Measurements from ENCODE around the gene MAGI2. TPM values are rescaled to one million over a fixed set of nuclear protein-coding genes. Genes with fewer than 3 reads are reported as not detected.
"Not testable (repeated sequence)": the region's sequence is repeated elsewhere in the genome, so short reads cannot be mapped to it uniquely, and the experiment has no call there.

The MAGI2 gene
- total RNA-seq, 1 experiment from 2014 or later = 1.1 TPM

DNA sequence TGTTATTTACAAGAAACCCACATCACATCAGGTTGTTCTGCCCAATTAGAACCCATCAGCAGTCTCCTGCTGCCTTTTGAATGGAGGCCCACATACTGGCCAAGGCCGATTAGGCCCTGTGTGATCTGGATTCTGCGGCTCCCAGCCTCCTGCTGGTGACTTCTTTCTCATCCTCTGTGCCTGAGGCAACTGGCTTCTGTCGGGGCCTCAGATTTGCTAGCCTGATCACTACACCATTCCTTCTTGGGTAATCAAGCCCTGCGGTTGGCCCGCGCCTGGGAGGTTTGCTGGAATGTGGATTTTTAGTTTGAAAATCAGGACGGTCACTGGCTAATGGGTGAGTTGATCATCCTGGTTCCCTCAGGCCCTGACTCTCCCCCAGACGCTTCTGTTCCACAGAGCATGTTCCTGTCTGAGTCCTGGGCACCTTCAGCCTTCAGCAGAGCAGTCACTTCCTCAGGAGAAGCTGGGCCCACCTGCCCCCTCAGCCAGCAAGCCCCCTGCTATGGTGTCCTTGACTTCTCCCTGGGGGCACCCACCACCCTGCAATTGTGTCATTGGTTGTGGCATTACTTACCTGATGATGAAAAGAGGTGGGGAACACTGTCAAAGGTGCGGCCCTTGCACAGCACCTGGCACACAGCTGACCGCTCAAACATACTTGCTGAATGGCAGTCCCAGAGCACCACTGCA lies 1447.3 kb downstream of the MAGI2 start:
- DNase-seq (ENCODE audit: extremely low read depth, low read depth) = no peak

DNA sequence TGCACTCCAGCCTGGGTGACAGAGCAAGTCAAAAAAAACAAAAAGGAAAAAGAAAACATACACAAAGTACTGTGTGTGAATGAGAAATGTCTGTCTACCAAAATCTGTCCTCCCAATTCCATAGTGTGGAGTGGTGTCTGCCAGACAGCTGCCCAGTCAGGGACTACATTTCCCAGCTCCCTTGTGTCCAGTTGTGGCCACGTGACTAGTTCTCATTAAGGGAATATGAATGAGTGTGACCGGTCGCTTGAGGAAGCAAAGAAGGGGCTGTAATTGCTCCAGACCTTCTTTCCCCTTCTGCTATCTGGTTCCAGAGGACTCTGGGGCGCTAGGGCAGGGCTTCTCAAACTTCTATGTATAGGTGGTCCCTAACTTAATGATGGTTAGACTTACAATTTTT lies 1450.8 kb downstream of the MAGI2 start:
- DNase-seq (ENCODE audit: extremely low read depth, low read depth) = no peak

DNA sequence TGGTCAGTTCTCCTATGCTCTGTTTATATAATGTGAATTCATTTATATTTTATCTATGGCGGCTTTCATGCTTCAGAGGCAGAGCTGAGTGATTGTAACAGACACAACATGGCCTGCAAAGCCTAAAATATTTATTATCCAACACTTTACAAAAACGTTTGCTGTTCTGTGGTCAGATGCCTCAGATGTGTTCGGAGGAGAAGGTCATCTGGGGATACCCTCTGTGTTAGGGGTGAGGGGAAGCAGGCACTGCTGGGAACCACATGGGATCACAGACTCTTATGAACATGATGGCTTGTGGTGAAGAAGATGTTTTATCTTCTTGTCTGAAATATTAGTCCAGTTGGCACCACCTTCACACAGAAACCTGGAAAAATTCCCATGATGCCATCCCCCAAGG lies 1451.4 kb downstream of the MAGI2 start:
- no peak for DNase-seq (ENCODE audit: extremely low read depth, low read depth)

DNA sequence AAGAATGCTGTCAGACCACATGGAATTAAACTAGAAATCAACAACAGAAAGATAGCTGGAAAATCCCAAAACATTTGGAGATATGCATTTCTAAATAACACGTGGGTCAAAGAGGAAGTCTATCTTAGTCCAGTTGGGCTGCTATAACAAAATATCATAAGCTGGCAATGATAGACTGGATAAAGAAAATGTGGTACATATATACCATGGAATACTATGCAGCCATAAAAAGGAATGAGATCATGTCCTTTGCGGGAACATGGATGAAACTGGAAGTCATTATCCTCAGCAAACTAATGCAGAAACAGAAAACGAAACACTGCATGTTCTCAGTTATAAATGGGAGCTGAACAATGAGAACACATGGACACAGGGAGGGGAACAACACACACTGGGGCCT lies 1454.3 kb downstream of the MAGI2 start:
- not testable (repeated sequence) for DNase-seq (ENCODE audit: extremely low read depth, low read depth)

DNA sequence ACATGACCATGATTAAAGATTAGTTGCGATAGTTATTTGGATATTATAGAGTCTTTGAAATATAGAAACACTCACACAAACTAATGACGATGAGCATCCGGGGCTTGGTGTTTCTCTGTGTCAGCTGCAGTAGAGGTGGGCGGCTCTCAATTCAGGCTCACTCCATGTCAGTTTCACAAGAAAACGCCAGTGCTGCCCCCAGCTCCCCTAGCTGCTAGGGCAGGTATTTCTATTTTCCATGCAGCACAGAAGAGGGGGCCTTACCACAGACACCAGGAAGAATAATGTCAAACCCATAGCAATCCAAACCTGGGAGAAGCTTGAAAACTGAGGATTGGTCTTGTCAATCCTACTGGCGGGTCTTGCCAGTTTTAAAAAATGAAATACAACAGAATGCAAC lies 1457.8 kb downstream of the MAGI2 start:
- no peak for DNase-seq (ENCODE audit: extremely low read depth, low read depth)

DNA sequence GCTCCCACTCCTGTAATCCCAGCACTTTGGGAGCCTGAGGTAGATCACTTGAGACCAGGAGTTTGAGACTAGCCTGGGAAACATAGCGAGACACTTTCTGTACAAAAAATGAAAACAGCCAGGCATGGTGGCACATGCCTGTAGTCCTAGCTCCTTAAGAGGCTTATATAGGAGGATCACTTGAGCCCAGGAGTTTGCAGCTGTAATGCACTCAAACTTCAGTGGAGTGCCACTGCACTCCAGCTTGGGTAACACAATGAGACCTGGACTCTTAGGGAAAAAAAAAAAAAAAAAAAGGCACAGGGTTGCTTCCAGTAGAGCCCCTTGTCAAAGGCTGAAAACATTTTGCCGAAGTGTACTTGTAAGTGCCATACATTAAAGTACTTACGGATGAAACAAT lies 1459.6 kb downstream of the MAGI2 start:
- DNase-seq (ENCODE audit: extremely low read depth, low read depth) = no peak

DNA sequence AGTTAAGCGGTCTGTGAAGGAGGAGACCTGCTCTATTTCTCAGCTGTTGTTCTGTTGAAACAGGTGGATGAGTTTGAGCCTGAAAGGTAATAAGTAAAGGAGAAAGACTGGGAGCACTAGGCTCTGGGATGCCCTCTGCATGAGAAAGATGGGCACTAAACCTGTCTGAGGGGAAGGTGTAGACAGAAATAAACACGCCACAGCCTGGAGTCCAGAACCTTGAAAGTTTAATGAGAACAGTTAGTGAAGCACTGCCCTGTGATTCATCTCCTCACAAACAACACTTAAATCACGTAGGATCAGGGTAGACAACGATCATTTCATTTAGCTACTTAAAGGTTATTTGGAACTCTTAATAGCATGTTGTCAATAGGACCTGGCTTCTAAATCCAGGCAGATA lies 1461.8 kb downstream of the MAGI2 start:
- DNase-seq (ENCODE audit: extremely low read depth, low read depth) = no peak

DNA sequence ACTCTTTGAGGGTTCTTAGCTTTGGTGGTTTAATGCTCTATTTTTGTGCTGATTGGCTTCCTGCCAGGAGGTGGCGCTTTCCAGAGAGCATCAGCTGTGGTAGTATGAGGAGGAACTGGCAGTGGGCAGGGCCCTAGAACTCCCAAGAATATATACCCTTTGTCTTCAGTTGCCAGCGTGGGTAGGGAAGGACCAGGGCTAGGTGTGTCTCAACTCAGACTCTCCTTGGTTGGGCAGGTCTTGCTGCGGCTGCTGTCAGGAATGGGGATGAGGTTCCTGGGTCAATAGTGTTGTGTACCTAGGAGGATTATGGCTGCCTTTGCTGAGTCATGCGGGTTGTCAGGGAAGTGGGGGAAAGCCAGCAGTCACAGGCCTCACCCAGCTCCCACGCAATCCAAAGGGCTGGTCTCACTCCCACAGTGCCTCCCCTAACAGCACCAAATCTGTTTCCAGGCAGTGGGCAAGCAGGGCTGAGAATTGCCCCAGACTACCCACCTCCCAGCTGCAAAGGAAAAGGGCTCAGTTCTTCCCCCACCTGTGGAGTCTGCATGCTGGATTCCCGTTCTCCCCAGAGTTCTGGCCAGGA lies 1463.4 kb downstream of the MAGI2 start:
- no peak for DNase-seq (ENCODE audit: extremely low read depth, low read depth)

DNA sequence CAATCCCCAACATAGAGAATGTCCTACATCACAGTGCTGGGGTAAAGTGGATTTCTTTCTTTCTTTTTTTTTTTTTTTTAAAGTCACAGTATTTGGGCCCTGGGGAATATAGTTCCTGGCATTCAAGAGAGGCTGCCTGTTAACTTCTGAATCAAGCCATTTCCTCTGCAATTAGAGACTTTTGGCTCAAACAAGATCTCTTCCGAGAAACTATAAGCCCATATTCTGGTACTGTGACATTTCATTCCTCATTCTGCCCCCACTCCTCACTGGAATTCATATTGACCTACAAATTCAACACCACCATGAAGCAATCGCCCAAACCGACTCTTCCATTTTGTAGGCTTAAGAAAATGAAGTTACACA lies 1467.5 kb downstream of the MAGI2 start:
- no peak for DNase-seq (ENCODE audit: extremely low read depth, low read depth)

DNA sequence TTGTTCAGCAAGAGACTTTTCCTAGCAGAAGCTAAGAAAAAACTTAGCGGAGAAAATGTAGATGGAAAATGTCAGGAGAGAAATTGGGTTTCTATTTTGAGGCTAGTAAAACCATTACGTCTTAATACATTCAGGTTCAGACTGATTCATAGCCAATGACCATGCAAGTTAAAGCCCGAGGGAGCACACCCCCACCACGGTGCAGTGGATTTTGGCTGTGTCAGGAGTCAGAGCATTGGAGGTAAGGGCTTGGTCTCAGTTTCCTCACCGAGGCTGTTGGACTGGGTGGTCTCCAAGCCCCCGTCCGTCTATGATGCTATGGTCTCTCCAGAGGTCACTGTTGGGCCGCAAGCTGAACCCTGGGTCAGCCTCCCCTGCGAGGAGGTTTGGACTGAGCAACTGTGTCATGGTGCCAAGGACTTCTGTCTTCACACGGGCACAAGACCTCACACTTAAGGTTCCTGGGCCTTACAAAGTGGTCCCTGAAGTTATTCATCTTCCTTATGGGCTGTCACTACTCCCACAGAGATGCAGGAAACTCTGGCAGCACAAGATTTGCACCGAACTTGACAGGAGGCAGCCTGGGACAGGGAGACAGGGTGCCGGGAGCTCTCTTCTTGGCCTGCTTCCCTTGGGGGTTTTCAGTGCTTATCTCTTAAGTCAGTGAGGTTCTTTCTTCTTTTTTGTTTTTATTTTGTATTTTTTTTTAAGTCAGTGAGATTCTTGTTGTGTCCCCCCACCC lies 1468.1 kb downstream of the MAGI2 start:
- DNase-seq (ENCODE audit: extremely low read depth, low read depth) = no peak

DNA sequence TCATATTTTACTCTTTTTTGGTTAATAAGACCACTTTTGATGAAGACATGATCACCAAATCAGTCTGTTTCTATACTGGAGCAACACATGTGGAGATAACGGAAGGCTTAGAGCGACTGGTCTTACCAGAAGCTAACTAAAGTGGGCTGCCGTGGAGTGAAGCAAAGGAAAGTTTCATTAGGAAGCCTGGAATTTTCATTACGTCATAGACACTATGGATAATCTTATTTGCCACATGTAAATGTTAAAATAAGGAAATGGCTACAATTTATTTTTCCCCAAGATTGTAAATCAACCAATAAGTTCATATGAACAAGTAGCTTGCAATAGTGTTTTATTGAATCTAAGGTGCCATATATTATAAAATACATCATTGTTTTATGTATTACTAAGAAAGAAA lies 1469.5 kb downstream of the MAGI2 start:
- no peak for DNase-seq (ENCODE audit: extremely low read depth, low read depth)

DNA sequence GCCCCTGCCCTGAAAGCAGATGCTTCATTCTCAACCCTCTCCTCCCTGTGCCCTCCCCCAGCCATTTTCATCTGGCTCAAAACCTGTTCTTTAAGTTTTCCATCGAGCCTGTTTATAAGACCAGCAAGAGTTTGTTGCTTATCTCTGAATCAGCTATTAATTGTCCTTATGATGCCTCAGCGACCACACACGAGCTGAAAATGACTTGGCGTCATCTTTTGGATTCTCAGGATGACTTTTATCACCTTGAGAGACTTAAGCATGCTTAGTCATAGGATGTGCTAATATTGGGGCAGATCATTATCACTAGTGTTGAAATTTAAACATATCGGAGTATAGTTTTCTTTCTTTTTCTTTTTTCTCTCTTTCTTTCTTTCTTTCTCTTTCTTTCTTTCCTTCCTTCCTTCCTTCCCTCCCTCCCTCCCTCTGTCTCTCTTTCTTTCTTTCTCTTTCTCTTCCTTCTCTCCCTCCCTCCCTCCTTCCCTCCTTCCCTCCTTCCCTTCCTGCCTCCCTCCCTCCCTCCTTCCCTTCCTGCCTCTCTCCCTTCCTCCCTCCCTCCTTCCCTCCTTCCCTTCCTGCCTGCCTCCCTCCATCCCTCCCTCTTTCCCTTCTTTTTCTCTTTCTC lies 1470.4 kb downstream of the MAGI2 start:
- no peak for DNase-seq (ENCODE audit: extremely low read depth, low read depth)

DNA sequence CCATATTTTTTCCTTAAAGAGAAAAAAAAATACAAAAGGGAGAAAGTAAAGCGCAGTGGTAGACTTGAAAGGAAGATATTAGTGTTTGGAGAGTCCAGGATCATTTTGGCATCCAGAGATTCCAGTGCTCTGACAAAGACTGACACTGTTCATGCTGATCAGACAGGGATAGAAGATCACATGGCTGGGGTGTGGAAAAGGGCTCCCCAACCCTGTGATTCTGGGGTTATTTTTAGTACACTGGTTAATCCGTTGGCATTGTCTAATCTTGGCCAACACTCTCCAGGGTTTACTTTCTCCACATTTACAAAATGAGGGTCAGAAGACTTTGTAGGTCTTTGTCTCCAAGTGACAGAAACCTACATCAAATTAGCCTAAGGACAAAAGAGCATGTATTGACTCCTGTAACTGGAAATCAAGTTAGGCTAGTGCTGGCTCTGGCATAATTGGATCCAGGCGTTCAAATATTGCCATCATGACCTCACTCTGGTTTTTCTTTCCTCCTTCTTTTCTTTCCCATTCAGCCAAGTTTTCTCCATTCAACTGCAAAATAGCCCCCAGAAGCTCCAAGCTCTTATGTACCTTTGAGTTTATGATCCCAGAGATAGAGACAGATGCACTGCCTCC lies 1473.3 kb downstream of the MAGI2 start:
- no peak for DNase-seq (ENCODE audit: extremely low read depth, low read depth)

DNA sequence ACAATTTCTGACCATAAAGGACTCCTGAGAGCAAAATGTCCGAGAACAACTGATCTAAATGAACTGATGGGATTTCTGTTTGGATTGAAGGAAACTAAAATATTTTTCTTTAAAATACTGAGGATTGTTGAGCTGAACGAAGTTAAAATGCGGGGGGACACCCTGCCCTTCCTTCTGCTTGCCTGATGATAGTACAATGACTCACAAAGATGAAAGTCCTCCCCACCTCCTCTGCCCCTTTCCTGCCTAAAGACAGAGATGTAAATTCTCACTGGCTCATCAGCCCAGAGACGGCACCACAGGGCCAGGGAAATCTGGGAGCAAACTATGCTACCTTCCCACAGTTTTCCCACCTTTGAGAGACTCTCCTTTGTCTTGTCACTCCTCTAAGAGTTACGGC lies 1474.2 kb downstream of the MAGI2 start:
- DNase-seq (ENCODE audit: extremely low read depth, low read depth) = no peak

DNA sequence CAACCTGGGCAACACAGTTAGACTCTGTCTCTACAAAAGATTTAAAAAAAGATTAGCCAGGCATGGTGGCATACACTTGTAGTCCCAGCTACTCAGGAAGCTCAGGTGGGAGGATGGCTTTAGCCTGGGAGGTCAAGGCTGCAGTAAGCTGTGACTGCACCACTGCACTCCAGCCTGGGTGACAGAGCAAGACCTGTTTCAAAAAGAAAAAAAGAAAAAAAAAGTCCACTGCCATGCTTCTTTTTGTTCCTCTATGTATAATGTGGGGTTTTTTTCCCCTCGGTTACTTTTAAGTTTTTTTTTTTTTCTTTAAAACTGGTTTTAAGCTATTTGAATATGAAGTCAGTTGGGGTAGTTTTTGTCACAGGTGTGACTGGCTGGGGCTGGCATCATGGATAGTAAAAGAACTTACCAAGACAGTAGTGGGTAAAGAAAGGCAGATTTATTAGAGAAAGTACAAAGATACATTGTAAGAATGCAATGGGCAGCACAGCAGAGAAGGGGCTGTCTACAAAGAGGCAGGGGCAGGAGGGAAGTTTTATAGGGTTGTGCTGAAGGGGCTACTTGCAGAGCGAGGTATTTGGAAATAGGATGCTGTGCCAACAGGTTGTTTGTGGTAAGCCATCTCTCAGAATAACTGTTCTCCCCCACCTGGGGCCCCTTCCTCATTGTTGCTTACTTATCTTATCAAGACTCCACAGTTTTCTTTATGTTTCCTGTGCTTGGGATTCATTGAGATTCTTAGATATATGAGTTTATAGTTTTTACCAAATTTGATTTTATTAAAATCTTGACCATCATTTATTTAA lies 1477.6 kb downstream of the MAGI2 start:
- DNase-seq (ENCODE audit: extremely low read depth, low read depth) = no peak

DNA sequence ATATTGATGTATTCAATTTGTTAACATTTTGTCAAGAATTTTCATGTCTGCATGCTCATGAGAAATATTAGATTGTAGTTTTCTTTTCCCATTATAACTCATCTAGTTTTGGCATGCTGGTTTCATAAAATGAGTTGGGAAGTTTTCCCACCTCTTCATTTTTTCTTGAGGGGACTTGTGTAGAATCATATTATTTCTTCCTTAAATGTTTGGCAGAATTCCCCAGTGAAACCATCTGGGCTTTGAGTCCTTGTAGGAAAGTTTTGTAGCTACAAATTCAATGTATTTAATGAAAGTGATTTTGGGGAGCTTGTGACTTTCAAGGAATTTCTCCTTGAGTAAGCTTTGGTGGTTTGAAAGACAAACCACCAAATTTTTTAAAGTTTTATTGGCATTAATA lies 1481.7 kb downstream of the MAGI2 start:
- no peak for DNase-seq (ENCODE audit: extremely low read depth, low read depth)

DNA sequence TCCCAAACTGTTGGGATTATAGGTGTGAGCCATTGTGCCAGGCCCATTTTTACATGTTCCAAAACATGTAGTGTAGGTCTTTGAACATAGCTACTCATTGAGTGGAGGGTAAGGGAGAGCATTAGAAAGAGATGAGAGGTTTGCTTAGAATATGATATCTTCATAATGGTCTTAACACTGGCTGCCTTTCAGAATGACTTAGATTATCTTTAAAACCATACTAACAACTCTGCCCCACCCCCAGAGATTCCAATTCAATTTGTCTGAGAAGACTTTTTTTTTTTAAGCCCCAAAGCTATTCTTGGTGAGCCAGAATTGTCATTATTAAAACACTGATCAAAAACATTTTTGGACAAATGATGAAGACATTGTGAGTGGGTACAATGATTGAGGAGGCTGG lies 1486.0 kb downstream of the MAGI2 start:
- DNase-seq (ENCODE audit: extremely low read depth, low read depth) = no peak

Data from NCI-H460 (cell line).